Cardiac muscle cell (in vitro differentiated cells and primary cell): ENCODE measurements around the gene GBX1. TPM values are rescaled to one million over a fixed set of nuclear protein-coding genes. Genes with fewer than 3 reads are reported as not detected.
A peak's percentile ranks its signal among the peaks of the same experiment; 100 is the strongest.

ENCODE experiments used
- DNase-seq, 2 donors: peaks; one replicate each; pipeline versions ENCODE4 v3.0.0 to v3.0.0-alpha.2; 2010 to 2017; ENCODE audit warnings: low read depth in 1 of 2, low spot score in 1 of 2
- H3K27ac ChIP-seq: fragments of 200-600 bp; sonication (generic); 2 replicates; pipeline ENCODE4 v1.5.1; 2016
- H3K27me3 ChIP-seq: fragments of 200-600 bp; sonication (generic); 2 replicates; pipeline ENCODE4 v1.6.0; 2016; ENCODE audit warnings: control low read depth
- H3K36me3 ChIP-seq: fragments of 200-600 bp; sonication (generic); 2 replicates; pipeline ENCODE4 v1.5.1; 2016; ENCODE audit warnings: control low read depth
- H3K4me1 ChIP-seq: fragments of 200-600 bp; sonication (generic); 2 replicates; pipeline ENCODE4 v1.8.1; 2017; ENCODE audit warnings: low read depth, mild to moderate bottlenecking, mixed run types
- H3K4me3 ChIP-seq: fragments of 200-600 bp; sonication (generic); 2 replicates; pipeline ENCODE4 v1.5.1; 2016; ENCODE audit warnings: mild to moderate bottlenecking
- H3K9me3 ChIP-seq: fragments of 200-600 bp; sonication (generic); 2 replicates; pipeline ENCODE4 v1.5.1; 2017; ENCODE audit warnings: low read depth, mild to moderate bottlenecking, control low read depth
- CTCF ChIP-seq: IDR thresholded peaks from 2 replicates; pipeline ENCODE4 v1.5.1; 2012; ENCODE audit warnings: low read depth, mild to moderate bottlenecking, low read length
- polyA plus RNA-seq: library from polyadenylated mRNA; unstranded; fragments of >200 nt; fragmentation: Nextera tagmentation; extraction: Ambion mirVana; gene quantifications from 2 replicates; pipeline ENCODE4 v1.2.1, GENCODE V29; 2016
- total RNA-seq: library from RNA; depleted of rRNA; stranded (reverse); fragments of >200 nt; gene quantifications from 2 replicates; pipeline ENCODE4 v1.2.3, GENCODE V29; 2016

Gene GBX1
- total and polyA plus RNA-seq, 2 experiments from 2014 or later, result 0.36 to 1.3 TPM

GRCh38 chr7:151125846-151126481, 41.5 kb downstream of the GBX1 start:
- Histone ChIP-seq H3K4me3 (peak overlapping the region; percentile 32), H3K36me3 (peaks cover 23% of the 10 kb centered on the region), H3K27me3 (no peaks in the 10 kb centered on the region), H3K4me1 (no peaks in the 10 kb centered on the region), H3K27ac (no peak overlapping the region), H3K9me3 (no peaks in the 10 kb centered on the region)
- DNase-seq, result peak; percentile 26 to 65
- TF ChIP-seq CTCF, result no peak

GRCh38 chr7:151125470-151125845, 42.0 kb downstream of the GBX1 start:
- Histone ChIP-seq H3K9me3 (no peaks in the 10 kb centered on the region), H3K36me3 (peaks cover 28% of the 10 kb centered on the region), H3K4me3 (peak overlapping the region; percentile 32), H3K27me3 (no peaks in the 10 kb centered on the region), H3K27ac (no peak overlapping the region), H3K4me1 (no peaks in the 10 kb centered on the region)
- DNase-seq, result peak; percentile 38 to 80
- peak; percentile 15 for TF ChIP-seq CTCF

- Histone ChIP-seq H3K4me1 (no peaks in the 10 kb centered on the region), H3K27me3 (no peaks in the 10 kb centered on the region), H3K36me3 (peaks cover 29% of the 10 kb centered on the region), H3K27ac (no peak overlapping the region), H3K4me3 (no peak overlapping the region), H3K9me3 (no peaks in the 10 kb centered on the region)
- no peak for TF ChIP-seq CTCF
- no peak for DNase-seq
Observed at GRCh38 chr7:151124899-151125399, 42.5 kb downstream of the GBX1 start.

GRCh38 chr7:151124481-151124880, 43.0 kb downstream of the GBX1 start:
- Histone ChIP-seq H3K4me3 (no peak overlapping the region), H3K9me3 (no peaks in the 10 kb centered on the region), H3K27ac (no peak overlapping the region), H3K36me3 (peaks cover 25% of the 10 kb centered on the region), H3K27me3 (no peaks in the 10 kb centered on the region), H3K4me1 (no peaks in the 10 kb centered on the region)
- no peak for TF ChIP-seq CTCF
- DNase-seq, result no peak

- H3K36me3 ChIP-seq, result peaks cover 19% of the 10 kb centered on the region
- H3K4me1 ChIP-seq, result no peaks in the 10 kb centered on the region
- H3K9me3 ChIP-seq, result no peaks in the 10 kb centered on the region
- peak; percentile 98 for TF ChIP-seq CTCF
- DNase-seq, result peak; percentile 85 to 92
- H3K27ac ChIP-seq, result no peak overlapping the region
- no peaks in the 10 kb centered on the region for H3K27me3 ChIP-seq
- H3K4me3 ChIP-seq, result no peak overlapping the region
Observed at GRCh38 chr7:151123822-151124464, 43.6 kb downstream of the GBX1 start.
